Gastroesophageal sphincter (tissue), 3 donors: ENCODE results near the gene IDH3A.

Experiments
- EP300 ChIP-seq: sonication (generic); formaldehyde crosslinking; IDR thresholded peaks from one replicate; pipeline ENCODE4 v1.6.1; 2017; ENCODE audit warnings: antibody characterized with exemption, mild to moderate bottlenecking
- TF ChIP-seq, protein P1 (sequence below), 4 experiments: fragments of 200-600 bp in 2 of 4; fragments of 450-650 bp in 2 of 4; sonication (generic) in 1 of 4; IDR thresholded peaks; one replicate each; pipeline ENCODE4 v1.5.1; 2017 to 2019; ENCODE audit warnings: antibody characterized with exemption in 4 of 4, mild to moderate bottlenecking in 2 of 4, moderate library complexity in 2 of 4

DNA sequence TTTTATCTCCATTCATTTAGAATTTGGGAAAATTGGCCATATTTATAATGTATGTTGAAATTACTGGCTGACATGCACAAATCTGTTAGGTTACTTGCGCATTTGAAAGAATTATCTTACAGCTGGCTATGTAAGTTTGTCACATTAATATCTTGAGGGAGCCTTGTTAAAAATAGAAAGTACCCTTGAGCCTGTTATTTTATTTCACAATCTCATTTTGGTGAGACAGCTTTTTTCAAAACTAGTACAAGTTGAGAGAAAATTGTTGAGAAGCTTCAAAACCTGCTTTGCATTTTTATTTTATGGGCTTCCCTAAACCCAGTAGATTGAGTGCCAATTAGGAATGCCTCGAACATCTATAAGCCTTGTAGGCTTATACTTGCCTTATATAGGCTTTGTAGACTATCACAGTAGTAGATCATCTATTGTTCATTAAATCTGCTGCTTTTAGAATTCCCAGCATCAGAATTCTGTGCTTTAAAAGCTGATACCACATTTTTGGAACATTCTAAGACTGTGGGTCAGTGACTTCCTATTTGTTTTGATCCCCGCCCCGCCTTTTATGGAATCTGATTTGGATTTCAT, 6.3 kb downstream of the IDH3A start:
- TF ChIP-seq, protein P1, sequence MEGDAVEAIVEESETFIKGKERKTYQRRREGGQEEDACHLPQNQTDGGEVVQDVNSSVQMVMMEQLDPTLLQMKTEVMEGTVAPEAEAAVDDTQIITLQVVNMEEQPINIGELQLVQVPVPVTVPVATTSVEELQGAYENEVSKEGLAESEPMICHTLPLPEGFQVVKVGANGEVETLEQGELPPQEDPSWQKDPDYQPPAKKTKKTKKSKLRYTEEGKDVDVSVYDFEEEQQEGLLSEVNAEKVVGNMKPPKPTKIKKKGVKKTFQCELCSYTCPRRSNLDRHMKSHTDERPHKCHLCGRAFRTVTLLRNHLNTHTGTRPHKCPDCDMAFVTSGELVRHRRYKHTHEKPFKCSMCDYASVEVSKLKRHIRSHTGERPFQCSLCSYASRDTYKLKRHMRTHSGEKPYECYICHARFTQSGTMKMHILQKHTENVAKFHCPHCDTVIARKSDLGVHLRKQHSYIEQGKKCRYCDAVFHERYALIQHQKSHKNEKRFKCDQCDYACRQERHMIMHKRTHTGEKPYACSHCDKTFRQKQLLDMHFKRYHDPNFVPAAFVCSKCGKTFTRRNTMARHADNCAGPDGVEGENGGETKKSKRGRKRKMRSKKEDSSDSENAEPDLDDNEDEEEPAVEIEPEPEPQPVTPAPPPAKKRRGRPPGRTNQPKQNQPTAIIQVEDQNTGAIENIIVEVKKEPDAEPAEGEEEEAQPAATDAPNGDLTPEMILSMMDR (IDR thresholded peaks at IDR 0.05) = no peak
- no peak for TF ChIP-seq EP300
